ENCODE data around the gene HOXB6.

DNA sequence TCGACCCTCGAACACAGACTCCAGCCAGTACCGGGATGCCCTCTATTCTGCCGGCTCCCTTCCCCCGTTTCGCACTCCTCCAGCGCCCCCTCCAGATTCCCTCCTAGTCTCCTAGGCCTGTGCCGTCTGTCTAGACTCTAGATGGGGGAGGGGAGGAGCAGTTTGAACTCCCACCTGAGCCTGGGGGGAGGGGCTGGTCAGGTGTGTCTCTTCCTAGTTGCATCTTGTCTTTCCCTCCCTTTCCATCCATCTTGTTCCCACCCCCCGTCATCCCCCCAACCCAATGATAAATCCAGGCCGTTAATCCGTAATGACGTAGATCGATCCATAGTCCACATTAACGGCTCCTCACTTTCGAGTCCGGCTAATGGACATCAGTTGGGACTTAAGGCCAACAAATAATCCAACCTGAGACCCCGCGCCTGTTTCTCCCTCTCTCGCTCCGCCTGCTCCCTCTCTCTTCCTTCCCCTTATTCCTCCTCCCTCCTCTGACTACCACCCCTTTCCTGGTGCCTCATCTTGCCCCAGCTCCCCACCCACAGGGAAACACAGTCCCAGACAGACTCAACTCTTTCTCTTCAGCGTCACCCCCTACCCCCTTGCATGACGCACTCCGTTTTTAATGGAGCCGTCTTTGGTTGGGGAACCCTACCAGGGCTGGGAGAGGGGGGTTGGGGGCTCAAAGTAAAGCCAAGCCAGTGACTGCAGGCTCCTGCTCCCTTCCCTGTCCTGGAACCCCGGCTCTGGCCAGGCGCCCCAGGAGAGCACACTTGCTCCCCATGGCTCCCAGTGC lies 7.9 kb downstream of the HOXB6 start:
- TF ChIP-seq, protein P1, sequence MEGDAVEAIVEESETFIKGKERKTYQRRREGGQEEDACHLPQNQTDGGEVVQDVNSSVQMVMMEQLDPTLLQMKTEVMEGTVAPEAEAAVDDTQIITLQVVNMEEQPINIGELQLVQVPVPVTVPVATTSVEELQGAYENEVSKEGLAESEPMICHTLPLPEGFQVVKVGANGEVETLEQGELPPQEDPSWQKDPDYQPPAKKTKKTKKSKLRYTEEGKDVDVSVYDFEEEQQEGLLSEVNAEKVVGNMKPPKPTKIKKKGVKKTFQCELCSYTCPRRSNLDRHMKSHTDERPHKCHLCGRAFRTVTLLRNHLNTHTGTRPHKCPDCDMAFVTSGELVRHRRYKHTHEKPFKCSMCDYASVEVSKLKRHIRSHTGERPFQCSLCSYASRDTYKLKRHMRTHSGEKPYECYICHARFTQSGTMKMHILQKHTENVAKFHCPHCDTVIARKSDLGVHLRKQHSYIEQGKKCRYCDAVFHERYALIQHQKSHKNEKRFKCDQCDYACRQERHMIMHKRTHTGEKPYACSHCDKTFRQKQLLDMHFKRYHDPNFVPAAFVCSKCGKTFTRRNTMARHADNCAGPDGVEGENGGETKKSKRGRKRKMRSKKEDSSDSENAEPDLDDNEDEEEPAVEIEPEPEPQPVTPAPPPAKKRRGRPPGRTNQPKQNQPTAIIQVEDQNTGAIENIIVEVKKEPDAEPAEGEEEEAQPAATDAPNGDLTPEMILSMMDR (IDR thresholded peaks at IDR 0.05): no peak
- TF ChIP-seq POLR2A (IDR thresholded peaks at IDR 0.05): no peak

Measured in testis (tissue), 2 donors.